ENCODE results near the gene PDE1A. TPM values are rescaled to one million over a fixed set of nuclear protein-coding genes. Genes with fewer than 3 reads are reported as not detected.

The PDE1A gene
- total and polyA plus RNA-seq, 2 of the 13 experiments (the other 11 are each of a cell fraction or from before 2014, with no cell fraction given) = not detected

DNA sequence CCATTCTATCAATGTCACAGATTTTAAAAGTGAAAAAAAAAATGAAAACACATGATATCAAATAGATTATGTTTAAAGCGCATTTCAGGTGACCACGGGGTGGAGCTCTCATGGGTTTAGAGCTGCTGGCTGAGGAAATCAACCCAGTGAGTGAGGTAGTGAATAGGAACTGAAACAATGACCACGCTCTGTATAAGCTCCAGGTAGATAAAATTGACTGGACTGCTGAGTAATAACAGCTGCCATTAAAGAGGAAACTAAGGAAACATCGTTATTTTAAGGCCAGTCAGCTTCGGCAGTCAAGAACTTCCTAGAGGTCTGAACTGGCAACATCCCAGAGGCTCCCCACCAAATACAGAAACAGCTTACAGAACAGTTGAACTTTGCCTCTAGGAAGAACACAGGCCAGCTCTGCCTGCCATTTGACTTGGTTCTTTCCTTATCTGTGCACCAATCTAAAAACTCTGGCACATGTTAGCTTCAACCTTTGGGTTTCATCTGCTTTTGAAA lies 185.9 kb downstream of the PDE1A start (continued):
- peak; percentile 33; the same call in 1 of the 2 replicates for TF ChIP-seq ZNF292 (CRISPR knock-in tag; IDR thresholded peaks at IDR 0.05; ENCODE audit: borderline replicate concordance, low read depth)
- TF ChIP-seq ZBTB3 (CRISPR knock-in tag; IDR thresholded peaks at IDR 0.05; ENCODE audit: borderline replicate concordance, low read depth) = no peak
- TF ChIP-seq ATF1 (CRISPR knock-in tag; IDR thresholded peaks at IDR 0.05) = 0 out of 2 replicates have a peak, but pooled peaks have one; percentile 23
- TF ChIP-seq, protein P1, sequence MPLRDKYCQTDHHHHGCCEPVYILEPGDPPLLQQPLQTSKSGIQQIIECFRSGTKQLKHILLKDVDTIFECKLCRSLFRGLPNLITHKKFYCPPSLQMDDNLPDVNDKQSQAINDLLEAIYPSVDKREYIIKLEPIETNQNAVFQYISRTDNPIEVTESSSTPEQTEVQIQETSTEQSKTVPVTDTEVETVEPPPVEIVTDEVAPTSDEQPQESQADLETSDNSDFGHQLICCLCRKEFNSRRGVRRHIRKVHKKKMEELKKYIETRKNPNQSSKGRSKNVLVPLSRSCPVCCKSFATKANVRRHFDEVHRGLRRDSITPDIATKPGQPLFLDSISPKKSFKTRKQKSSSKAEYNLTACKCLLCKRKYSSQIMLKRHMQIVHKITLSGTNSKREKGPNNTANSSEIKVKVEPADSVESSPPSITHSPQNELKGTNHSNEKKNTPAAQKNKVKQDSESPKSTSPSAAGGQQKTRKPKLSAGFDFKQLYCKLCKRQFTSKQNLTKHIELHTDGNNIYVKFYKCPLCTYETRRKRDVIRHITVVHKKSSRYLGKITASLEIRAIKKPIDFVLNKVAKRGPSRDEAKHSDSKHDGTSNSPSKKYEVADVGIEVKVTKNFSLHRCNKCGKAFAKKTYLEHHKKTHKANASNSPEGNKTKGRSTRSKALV (CRISPR knock-in tag; IDR thresholded peaks at IDR 0.05) = 0 out of 2 replicates have a peak, but pooled peaks have one; percentile 30
- TF ChIP-seq, protein P2, sequence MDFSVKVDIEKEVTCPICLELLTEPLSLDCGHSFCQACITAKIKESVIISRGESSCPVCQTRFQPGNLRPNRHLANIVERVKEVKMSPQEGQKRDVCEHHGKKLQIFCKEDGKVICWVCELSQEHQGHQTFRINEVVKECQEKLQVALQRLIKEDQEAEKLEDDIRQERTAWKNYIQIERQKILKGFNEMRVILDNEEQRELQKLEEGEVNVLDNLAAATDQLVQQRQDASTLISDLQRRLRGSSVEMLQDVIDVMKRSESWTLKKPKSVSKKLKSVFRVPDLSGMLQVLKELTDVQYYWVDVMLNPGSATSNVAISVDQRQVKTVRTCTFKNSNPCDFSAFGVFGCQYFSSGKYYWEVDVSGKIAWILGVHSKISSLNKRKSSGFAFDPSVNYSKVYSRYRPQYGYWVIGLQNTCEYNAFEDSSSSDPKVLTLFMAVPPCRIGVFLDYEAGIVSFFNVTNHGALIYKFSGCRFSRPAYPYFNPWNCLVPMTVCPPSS (IDR thresholded peaks at IDR 0.05) = no peak
- TF ChIP-seq RFX1 (IDR thresholded peaks at IDR 0.05) = no peak
- TF ChIP-seq, protein P3, sequence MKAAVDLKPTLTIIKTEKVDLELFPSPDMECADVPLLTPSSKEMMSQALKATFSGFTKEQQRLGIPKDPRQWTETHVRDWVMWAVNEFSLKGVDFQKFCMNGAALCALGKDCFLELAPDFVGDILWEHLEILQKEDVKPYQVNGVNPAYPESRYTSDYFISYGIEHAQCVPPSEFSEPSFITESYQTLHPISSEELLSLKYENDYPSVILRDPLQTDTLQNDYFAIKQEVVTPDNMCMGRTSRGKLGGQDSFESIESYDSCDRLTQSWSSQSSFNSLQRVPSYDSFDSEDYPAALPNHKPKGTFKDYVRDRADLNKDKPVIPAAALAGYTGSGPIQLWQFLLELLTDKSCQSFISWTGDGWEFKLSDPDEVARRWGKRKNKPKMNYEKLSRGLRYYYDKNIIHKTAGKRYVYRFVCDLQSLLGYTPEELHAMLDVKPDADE (CRISPR knock-in tag; IDR thresholded peaks at IDR 0.05) = no peak
- TF ChIP-seq ZNF569 (CRISPR knock-in tag; IDR thresholded peaks at IDR 0.05; ENCODE audit: borderline replicate concordance) = no peak
- 0 out of 2 replicates have a peak, but pooled peaks have one; percentile 6 for TF ChIP-seq RARA (CRISPR knock-in tag; IDR thresholded peaks at IDR 0.05)
- TF ChIP-seq, protein P4, sequence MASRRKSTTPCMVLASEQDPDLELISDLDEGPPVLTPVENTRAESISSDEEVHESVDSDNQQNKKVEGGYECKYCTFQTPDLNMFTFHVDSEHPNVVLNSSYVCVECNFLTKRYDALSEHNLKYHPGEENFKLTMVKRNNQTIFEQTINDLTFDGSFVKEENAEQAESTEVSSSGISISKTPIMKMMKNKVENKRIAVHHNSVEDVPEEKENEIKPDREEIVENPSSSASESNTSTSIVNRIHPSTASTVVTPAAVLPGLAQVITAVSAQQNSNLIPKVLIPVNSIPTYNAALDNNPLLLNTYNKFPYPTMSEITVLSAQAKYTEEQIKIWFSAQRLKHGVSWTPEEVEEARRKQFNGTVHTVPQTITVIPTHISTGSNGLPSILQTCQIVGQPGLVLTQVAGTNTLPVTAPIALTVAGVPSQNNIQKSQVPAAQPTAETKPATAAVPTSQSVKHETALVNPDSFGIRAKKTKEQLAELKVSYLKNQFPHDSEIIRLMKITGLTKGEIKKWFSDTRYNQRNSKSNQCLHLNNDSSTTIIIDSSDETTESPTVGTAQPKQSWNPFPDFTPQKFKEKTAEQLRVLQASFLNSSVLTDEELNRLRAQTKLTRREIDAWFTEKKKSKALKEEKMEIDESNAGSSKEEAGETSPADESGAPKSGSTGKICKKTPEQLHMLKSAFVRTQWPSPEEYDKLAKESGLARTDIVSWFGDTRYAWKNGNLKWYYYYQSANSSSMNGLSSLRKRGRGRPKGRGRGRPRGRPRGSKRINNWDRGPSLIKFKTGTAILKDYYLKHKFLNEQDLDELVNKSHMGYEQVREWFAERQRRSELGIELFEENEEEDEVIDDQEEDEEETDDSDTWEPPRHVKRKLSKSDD (CRISPR knock-in tag; IDR thresholded peaks at IDR 0.05; ENCODE audit: low read depth) = no peak
- no peak for TF ChIP-seq ZNF747 (CRISPR knock-in tag; IDR thresholded peaks at IDR 0.05; ENCODE audit: borderline replicate concordance)
- TF ChIP-seq ZNF460 (CRISPR knock-in tag; IDR thresholded peaks at IDR 0.05; ENCODE audit: borderline replicate concordance) = no peak
- TF ChIP-seq, protein P5, sequence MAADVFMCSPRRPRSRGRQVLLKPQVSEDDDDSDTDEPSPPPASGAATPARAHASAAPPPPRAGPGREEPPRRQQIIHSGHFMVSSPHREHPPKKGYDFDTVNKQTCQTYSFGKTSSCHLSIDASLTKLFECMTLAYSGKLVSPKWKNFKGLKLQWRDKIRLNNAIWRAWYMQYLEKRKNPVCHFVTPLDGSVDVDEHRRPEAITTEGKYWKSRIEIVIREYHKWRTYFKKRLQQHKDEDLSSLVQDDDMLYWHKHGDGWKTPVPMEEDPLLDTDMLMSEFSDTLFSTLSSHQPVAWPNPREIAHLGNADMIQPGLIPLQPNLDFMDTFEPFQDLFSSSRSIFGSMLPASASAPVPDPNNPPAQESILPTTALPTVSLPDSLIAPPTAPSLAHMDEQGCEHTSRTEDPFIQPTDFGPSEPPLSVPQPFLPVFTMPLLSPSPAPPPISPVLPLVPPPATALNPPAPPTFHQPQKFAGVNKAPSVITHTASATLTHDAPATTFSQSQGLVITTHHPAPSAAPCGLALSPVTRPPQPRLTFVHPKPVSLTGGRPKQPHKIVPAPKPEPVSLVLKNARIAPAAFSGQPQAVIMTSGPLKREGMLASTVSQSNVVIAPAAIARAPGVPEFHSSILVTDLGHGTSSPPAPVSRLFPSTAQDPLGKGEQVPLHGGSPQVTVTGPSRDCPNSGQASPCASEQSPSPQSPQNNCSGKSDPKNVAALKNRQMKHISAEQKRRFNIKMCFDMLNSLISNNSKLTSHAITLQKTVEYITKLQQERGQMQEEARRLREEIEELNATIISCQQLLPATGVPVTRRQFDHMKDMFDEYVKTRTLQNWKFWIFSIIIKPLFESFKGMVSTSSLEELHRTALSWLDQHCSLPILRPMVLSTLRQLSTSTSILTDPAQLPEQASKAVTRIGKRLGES (CRISPR knock-in tag; IDR thresholded peaks at IDR 0.05; ENCODE audit: borderline replicate concordance) = no peak
- no peak for TF ChIP-seq JUND (CRISPR knock-in tag; IDR thresholded peaks at IDR 0.05)
- no peak for TF ChIP-seq ZNF546 (CRISPR knock-in tag; conservative IDR thresholded peaks at IDR 0.05)
- 0 out of 2 replicates have a peak, but pooled peaks have one; percentile 46 for TF ChIP-seq HOXA5 (CRISPR knock-in tag; IDR thresholded peaks at IDR 0.05)
- no peak for TF ChIP-seq ZKSCAN1 (IDR thresholded peaks at IDR 0.05; ENCODE audit: low read length)
- no peak for TF ChIP-seq GABPB1 (CRISPR knock-in tag; IDR thresholded peaks at IDR 0.05)
- TF ChIP-seq MAFF (IDR thresholded peaks at IDR 0.05; ENCODE audit: low read depth, low read length) = no peak
- TF ChIP-seq ASH2L (IDR thresholded peaks at IDR 0.05; ENCODE audit: insufficient read length, low read depth, low read length) = no peak

Data from HepG2 (cell line).